ENCODE measurements around the gene OMP. TPM values are rescaled to one million over a fixed set of nuclear protein-coding genes. Genes with fewer than 3 reads are reported as not detected.

OMP gene
- total and polyA plus RNA-seq, 2 of the 13 experiments (the other 11 are each of a cell fraction or from before 2014, with no cell fraction given): not detected

DNA sequence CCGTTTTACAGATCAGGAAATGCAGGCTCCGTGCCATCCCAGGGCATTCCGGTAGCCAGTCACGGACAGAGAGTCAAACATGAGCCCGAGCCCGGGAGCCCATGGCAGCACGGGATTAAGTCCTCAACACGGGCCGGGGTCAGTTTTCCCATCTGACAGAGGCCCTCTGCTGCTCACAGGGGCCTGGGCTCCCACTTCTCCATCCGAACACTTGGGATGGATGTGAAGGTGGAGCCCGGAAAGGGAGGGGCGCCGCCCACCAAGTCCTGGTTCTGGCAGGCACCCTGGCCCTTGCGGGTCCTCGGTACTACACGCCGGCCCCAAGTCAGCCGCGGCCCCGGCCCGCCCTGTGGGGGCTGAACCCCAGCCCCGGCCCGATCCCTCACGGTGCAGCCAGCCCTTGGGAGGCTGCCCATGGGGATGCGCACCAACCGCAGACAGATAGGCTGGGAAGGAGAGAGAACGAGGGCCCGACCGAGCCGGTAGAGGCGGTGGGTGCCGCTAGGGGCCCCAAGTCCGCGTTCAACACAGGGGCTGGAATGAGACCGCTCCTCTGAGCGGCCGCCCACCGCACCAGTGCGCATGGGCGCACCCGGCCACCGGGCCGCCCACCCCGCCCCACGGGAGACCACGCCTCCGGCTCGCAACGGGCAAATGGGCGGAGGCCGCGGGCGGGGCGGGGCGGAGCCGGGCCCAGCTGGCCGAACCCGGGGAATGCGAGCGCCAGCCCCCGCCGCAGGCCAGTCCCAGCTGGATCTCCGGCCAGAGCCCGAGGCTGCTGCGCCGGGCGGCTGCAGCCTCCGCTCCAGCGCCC, 36.2 kb upstream of the OMP start, which contains the start of gene CAPN5:
Gene CAPN5, plus strand, starts transcription at position 743 of the 814 bp plus-strand sequence. CDS start 17,916 bp downstream, outside the sequence.
- FAIRE-seq (peak; percentile 26), ATAC-seq (peak; percentile 94)
- in situ Hi-C loops (cut with HindIII; ENCODE audit: extremely low pct_ligation_motif_present, low pct_unique_long_range_greater_than_20kb): no loop called here
- TF ChIP-seq FOXO1 (CRISPR knock-in tag; IDR thresholded peaks at IDR 0.05) (peak; percentile 35; the same call in 1 of the 2 replicates), NPAS2 (CRISPR knock-in tag; IDR thresholded peaks at IDR 0.05; ENCODE audit: borderline replicate concordance) (no peak), ZNF768 (CRISPR knock-in tag; IDR thresholded peaks at IDR 0.05) (peak; percentile 12; the same call in 1 of the 2 replicates), ZNF225 (CRISPR knock-in tag; IDR thresholded peaks at IDR 0.05) (peak; percentile 38; the same call in 1 of the 2 replicates), NONO (IDR thresholded peaks at IDR 0.05) (no peak), NONO (CRISPR knock-in tag; conservative IDR thresholded peaks at IDR 0.05) (peak; percentile 60; the same call in 1 of the 2 replicates), HCFC1 (IDR thresholded peaks at IDR 0.05; ENCODE audit: low read depth, low read length) (no peak), FOSL2 (CRISPR knock-in tag; IDR thresholded peaks at IDR 0.05) (0 out of 2 replicates have a peak, but pooled peaks have one; percentile 4), NFRKB (IDR thresholded peaks at IDR 0.05) (no peak), GTF3A (CRISPR knock-in tag; conservative IDR thresholded peaks at IDR 0.05) (no peak), SCMH1 (CRISPR knock-in tag; IDR thresholded peaks at IDR 0.05; ENCODE audit: borderline replicate concordance) (no peak), SIX1 (CRISPR knock-in tag; IDR thresholded peaks at IDR 0.05; ENCODE audit: borderline replicate concordance) (no peak), TBX3 (IDR thresholded peaks at IDR 0.05; ENCODE audit: borderline replicate concordance) (no peak), ZNF101 (CRISPR knock-in tag; IDR thresholded peaks at IDR 0.05; ENCODE audit: borderline replicate concordance, low read depth) (no peak)
- TF ChIP-seq, protein P1, sequence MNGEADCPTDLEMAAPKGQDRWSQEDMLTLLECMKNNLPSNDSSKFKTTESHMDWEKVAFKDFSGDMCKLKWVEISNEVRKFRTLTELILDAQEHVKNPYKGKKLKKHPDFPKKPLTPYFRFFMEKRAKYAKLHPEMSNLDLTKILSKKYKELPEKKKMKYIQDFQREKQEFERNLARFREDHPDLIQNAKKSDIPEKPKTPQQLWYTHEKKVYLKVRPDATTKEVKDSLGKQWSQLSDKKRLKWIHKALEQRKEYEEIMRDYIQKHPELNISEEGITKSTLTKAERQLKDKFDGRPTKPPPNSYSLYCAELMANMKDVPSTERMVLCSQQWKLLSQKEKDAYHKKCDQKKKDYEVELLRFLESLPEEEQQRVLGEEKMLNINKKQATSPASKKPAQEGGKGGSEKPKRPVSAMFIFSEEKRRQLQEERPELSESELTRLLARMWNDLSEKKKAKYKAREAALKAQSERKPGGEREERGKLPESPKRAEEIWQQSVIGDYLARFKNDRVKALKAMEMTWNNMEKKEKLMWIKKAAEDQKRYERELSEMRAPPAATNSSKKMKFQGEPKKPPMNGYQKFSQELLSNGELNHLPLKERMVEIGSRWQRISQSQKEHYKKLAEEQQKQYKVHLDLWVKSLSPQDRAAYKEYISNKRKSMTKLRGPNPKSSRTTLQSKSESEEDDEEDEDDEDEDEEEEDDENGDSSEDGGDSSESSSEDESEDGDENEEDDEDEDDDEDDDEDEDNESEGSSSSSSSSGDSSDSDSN (CRISPR knock-in tag; IDR thresholded peaks at IDR 0.05): peak; percentile 85
- TF ChIP-seq, protein P2, sequence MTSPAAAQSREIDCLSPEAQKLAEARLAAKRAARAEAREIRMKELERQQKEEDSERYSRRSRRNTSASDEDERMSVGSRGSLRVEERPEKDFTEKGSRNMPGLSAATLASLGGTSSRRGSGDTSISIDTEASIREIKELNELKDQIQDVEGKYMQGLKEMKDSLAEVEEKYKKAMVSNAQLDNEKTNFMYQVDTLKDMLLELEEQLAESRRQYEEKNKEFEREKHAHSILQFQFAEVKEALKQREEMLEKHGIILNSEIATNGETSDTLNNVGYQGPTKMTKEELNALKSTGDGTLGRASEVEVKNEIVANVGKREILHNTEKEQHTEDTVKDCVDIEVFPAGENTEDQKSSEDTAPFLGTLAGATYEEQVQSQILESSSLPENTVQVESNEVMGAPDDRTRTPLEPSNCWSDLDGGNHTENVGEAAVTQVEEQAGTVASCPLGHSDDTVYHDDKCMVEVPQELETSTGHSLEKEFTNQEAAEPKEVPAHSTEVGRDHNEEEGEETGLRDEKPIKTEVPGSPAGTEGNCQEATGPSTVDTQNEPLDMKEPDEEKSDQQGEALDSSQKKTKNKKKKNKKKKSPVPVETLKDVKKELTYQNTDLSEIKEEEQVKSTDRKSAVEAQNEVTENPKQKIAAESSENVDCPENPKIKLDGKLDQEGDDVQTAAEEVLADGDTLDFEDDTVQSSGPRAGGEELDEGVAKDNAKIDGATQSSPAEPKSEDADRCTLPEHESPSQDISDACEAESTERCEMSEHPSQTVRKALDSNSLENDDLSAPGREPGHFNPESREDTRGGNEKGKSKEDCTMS (CRISPR knock-in tag; conservative IDR thresholded peaks at IDR 0.05): no peak

More for the DNA sequence above, 36.2 kb upstream of the OMP start, which contains the start of gene CAPN5:
- no TSS peak for BruUV-seq (replicated peaks)
- Histone ChIP-seq H3K9me3 (ENCODE audit: low read length) (peaks cover 6% of the 10 kb centered on the region), H3K79me2 (ENCODE audit: insufficient read depth, low read length) (no peaks in the 10 kb centered on the region), H3K36me3 (replicated peaks in 1 of 2; ENCODE audit: control insufficient read depth in 1 of 2, insufficient read depth in 2 of 2, low read length in 2 of 2) (no peaks in the 10 kb centered on the region), H3K4me3 (replicated peaks in 1 of 3; ENCODE audit: insufficient read depth in 1 of 3, low read depth in 2 of 3, low read length in 3 of 3) (peak within 1 kb of the TSS; percentile 53 to 74 (median 66)), H4K20me1 (ENCODE audit: insufficient read depth, low read length) (0 out of 2 replicates have a peak, but pooled peaks cover 4% of the 10 kb centered on the region), H3K27me3 (ENCODE audit: control insufficient read depth in 1 of 2, insufficient read depth in 2 of 2, low read length in 2 of 2) (peaks cover 19 to 60% of the 10 kb centered on the region in 2 experiments), H2AFZ (ENCODE audit: low read length) (no peak within 1 kb of the TSS), H3K4me1 (ENCODE audit: insufficient read depth, low read length) (peaks cover 37% of the 10 kb centered on the region), H3K4me2 (ENCODE audit: low read depth, low read length) (peak within 1 kb of the TSS; percentile 98), H3K9ac (ENCODE audit: insufficient read depth, low read depth, low read length) (peak within 1 kb of the TSS; percentile 58), H3K27ac (ENCODE audit: extremely low read length, insufficient read depth, low read length) (no peak within 1 kb of the TSS)
- intact Hi-C loops (cut with micrococcal nuclease; ENCODE audit: unreplicated experiment): loop anchor here (1.0 kb wide), 1 partner anchor 25 kb away; no protein-coding TSS in a partner anchor
- CTCF ChIA-PET (ENCODE audit: low intra/inter-chr PET ratio, low total read pairs): interaction anchor here (1.4 kb wide), 1 partner anchor 25 kb away, joined by 4 read pairs; no protein-coding TSS in a partner anchor
- POLR2A ChIA-PET: interaction anchor here (0.6 to 3.6 kb wide), 6 partner anchors 9 to 29 kb away, joined by 4 to 16 read pairs (median 4); no protein-coding TSS in a partner anchor
- 0% methylated on average over 15 of the region's 69 CpGs for WGBS (ENCODE audit: low lambda C conversion rate)
- DNase-seq (ENCODE audit: low spot score): peak; percentile 79

Data from HepG2 (cell line).